ENCODE data around the gene UPK3BL2.
A peak's percentile ranks its signal among the peaks of the same experiment; 100 is the strongest.
"Not testable (repeated sequence)": the region's sequence is repeated elsewhere in the genome, so short reads cannot be mapped to it uniquely, and the experiment has no call there.

Gene UPK3BL2

DNA sequence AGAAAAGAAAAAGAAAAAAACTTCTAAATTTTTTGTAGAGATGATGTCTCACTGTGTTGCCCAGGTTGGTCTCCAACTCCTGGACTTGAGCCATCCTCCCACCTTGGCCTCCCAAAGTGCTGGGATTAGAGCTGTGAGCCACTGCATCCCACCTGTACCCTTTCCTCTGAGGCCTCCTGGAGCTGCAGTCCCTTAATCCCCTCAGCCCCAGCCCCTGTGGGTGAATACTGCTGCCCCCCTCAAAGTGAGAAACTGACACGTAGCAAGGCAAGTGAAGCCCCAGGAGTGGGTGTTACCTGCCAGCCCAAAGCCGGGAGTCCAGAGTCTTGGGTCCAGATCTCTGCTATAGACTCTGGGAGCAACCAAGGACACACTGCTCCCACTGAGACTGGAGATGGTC lies 18.7 kb downstream of the UPK3BL2 start:
- H3K9me3 ChIP-seq (ENCODE audit: insufficient read depth, low read length, severe bottlenecking); H4K20me1 ChIP-seq (ENCODE audit: insufficient read depth, low read length); H3K4me3 ChIP-seq (ENCODE audit: low read depth in 1 of 2, low read length in 2 of 2); H3K27me3 ChIP-seq (ENCODE audit: insufficient read depth, low read length, poor library complexity); H3K27ac ChIP-seq (ENCODE audit: low read length); H3K4me2 ChIP-seq (ENCODE audit: insufficient read depth, low read length); DNase-seq; H3K36me3 ChIP-seq (ENCODE audit: insufficient read depth, low read length); H3K79me2 ChIP-seq (ENCODE audit: insufficient read depth, low read length); H2AFZ ChIP-seq (ENCODE audit: low read depth, low read length); H3K4me1 ChIP-seq (ENCODE audit: insufficient read depth, low read length); H3K9ac ChIP-seq (ENCODE audit: low read depth, low read length); ATAC-seq (ENCODE audit: insufficient read depth, low read depth): not testable (repeated sequence)

DNA sequence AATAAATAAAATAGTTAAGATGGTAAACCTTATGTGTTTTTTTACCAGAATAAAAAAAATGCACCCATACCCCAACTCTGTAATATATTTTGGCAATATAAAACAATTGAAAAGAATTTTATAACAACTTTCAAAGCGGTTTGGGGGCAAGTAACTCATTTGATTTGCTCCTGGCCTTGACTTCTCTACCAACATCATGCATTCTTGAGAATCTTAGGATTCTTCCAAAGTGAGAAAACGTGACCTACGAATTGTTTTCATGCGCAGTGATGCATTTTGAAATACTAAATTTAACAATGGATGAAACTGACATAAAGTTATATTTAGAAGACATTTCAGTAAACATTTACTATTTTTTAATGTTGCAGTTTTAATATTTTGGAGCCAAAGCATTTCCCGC lies 22.7 kb downstream of the UPK3BL2 start:
- H3K27ac ChIP-seq (ENCODE audit: low read length); DNase-seq; H4K20me1 ChIP-seq (ENCODE audit: insufficient read depth, low read length); H3K9me3 ChIP-seq (ENCODE audit: insufficient read depth, low read length, severe bottlenecking); H3K79me2 ChIP-seq (ENCODE audit: insufficient read depth, low read length); H3K27me3 ChIP-seq (ENCODE audit: insufficient read depth, low read length, poor library complexity); H3K4me2 ChIP-seq (ENCODE audit: insufficient read depth, low read length); H3K4me1 ChIP-seq (ENCODE audit: insufficient read depth, low read length); H2AFZ ChIP-seq (ENCODE audit: low read depth, low read length); H3K9ac ChIP-seq (ENCODE audit: low read depth, low read length); H3K36me3 ChIP-seq (ENCODE audit: insufficient read depth, low read length); ATAC-seq (ENCODE audit: insufficient read depth, low read depth); H3K4me3 ChIP-seq (ENCODE audit: low read depth in 1 of 2, low read length in 2 of 2): not testable (repeated sequence)

DNA sequence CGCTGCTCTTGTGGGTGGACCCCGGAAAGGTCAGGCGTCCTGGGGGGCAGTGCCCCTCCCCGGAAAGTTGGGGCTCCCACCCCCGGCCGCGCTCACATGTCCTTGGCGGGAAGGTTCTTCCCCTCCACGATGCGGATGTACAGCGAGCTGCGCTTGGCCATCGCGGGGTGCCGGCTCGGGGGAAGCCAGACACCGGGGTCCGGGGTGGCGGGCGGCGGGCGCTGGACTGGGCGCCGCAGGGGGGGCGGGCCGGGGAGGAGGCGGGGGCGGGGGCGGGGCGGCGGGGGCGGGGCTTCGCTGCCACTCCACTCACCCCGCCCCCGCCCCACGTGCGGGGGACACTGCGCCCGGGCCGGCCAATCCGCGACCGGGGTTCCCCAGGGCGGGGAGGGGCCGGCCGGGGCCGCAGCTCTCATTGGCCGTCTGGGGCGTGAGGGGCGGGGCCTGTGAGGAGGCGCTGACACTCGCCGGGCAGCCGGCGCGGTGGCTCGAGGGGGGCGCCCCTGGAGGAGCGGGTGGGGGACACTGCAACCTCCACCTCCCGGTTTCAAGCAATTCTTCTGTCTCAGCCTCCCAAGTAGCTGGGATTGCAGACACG lies 25.8 kb downstream of the UPK3BL2 start, which contains the start of gene RASA4B:
Gene RASA4B (minus strand): TSS at position 228 of the 598 bp plus-strand sequence. CDS start 67 bp downstream, at position 161.
- not testable (repeated sequence) for H2AFZ ChIP-seq (ENCODE audit: low read depth, low read length); H3K27ac ChIP-seq (ENCODE audit: low read length); H3K36me3 ChIP-seq (ENCODE audit: insufficient read depth, low read length); H3K27me3 ChIP-seq (ENCODE audit: insufficient read depth, low read length, poor library complexity); H3K4me3 ChIP-seq (ENCODE audit: low read depth in 1 of 2, low read length in 2 of 2); H3K79me2 ChIP-seq (ENCODE audit: insufficient read depth, low read length); H3K9me3 ChIP-seq (ENCODE audit: insufficient read depth, low read length, severe bottlenecking); H3K9ac ChIP-seq (ENCODE audit: low read depth, low read length); H3K4me1 ChIP-seq (ENCODE audit: insufficient read depth, low read length); H3K4me2 ChIP-seq (ENCODE audit: insufficient read depth, low read length); DNase-seq; H4K20me1 ChIP-seq (ENCODE audit: insufficient read depth, low read length)
- ATAC-seq (ENCODE audit: insufficient read depth, low read depth): peak; percentile 90

DNA sequence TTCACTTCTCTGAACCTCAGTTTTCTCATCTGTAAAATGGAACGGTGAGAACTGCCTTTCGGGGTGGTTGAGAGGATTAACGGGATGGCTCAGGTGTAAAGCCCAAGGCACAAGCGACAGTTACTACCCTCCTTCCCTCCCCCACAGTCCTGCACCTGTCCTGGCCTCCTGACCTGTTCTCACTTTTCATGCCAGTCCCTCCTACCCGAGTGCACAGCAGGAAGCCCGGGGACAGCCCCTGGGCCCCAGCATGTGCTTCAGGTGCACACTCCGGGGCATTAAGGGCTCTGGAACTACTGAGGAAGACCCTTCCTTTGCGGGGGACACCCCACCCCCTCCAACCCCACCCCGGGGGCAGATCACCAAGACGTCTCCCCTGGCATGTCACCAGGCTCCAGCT lies 26.5 kb downstream of the UPK3BL2 start:
- ATAC-seq (ENCODE audit: insufficient read depth, low read depth); H3K36me3 ChIP-seq (ENCODE audit: insufficient read depth, low read length); H3K27me3 ChIP-seq (ENCODE audit: insufficient read depth, low read length, poor library complexity); H4K20me1 ChIP-seq (ENCODE audit: insufficient read depth, low read length); H3K4me2 ChIP-seq (ENCODE audit: insufficient read depth, low read length); H2AFZ ChIP-seq (ENCODE audit: low read depth, low read length); DNase-seq; H3K9me3 ChIP-seq (ENCODE audit: insufficient read depth, low read length, severe bottlenecking); H3K27ac ChIP-seq (ENCODE audit: low read length); H3K79me2 ChIP-seq (ENCODE audit: insufficient read depth, low read length); H3K4me3 ChIP-seq (ENCODE audit: low read depth in 1 of 2, low read length in 2 of 2); H3K9ac ChIP-seq (ENCODE audit: low read depth, low read length); H3K4me1 ChIP-seq (ENCODE audit: insufficient read depth, low read length): not testable (repeated sequence)

DNA sequence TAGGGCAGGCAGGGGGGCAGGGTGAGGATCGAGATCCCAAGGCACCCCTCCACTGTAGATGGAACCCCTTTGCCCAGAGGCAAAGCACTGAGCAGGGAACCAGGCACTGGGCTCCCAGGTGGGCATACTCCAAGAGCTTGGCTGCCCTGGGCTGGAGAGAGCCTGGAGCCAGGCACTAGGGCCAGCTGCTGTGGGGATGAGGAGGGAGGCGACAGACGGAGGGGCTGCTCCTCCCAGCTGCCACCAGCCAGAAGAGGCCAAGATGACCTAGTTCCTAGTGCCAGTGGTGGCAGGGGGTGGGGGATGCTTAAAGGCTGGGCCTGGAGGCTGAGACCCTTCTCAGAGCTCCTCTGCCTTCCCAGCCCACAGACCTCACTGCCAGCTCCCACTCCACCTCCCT lies 27.6 kb downstream of the UPK3BL2 start:
- not testable (repeated sequence) for H3K4me3 ChIP-seq (ENCODE audit: low read depth in 1 of 2, low read length in 2 of 2); H2AFZ ChIP-seq (ENCODE audit: low read depth, low read length); ATAC-seq (ENCODE audit: insufficient read depth, low read depth); H3K9ac ChIP-seq (ENCODE audit: low read depth, low read length); H4K20me1 ChIP-seq (ENCODE audit: insufficient read depth, low read length); H3K36me3 ChIP-seq (ENCODE audit: insufficient read depth, low read length); H3K27me3 ChIP-seq (ENCODE audit: insufficient read depth, low read length, poor library complexity); H3K27ac ChIP-seq (ENCODE audit: low read length); H3K9me3 ChIP-seq (ENCODE audit: insufficient read depth, low read length, severe bottlenecking); DNase-seq; H3K4me1 ChIP-seq (ENCODE audit: insufficient read depth, low read length); H3K4me2 ChIP-seq (ENCODE audit: insufficient read depth, low read length); H3K79me2 ChIP-seq (ENCODE audit: insufficient read depth, low read length)

DNA sequence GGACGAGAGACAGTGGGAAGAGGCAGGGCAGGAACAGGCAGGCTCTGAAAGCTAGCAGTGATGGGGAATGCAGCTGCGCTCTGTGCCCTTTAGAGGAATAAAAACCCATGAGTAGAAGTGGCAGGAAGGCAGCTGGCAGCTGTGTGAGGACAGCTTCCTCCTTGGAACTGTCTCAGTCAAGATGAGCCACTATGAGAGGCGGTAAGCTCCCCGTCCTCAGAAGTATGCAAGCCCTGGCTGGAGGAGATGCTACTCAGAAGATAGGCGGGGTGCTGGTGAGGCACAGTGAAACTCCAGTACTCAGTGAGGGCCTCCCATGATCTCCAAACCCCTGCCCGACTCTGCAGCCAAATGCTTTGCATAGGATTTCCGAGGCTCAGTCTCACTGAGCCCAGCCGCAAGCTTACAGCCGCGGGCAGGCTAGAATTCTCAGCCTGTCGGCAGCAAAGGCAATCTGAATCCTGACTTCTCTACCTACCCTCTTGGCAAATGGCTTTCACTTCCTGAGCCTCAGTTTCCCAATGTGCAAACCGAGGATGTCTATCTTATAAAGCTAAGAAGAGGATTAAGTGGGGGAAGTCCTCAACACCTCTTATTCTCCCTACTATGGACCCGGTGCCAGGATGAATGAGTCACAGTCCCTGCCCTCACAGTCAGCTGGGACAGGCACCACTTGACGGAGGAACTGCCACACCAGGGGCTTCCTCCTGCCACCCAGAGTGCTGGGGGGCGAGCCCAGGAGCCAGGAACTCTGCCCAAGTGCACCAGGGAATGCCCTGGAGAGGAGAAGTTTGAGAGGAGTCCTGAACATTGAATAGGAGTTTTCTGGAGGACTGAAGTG lies 28.4 kb downstream of the UPK3BL2 start:
- H4K20me1 ChIP-seq (ENCODE audit: insufficient read depth, low read length); H3K79me2 ChIP-seq (ENCODE audit: insufficient read depth, low read length); H3K9me3 ChIP-seq (ENCODE audit: insufficient read depth, low read length, severe bottlenecking); H3K9ac ChIP-seq (ENCODE audit: low read depth, low read length); H3K4me3 ChIP-seq (ENCODE audit: low read depth in 1 of 2, low read length in 2 of 2); DNase-seq; H2AFZ ChIP-seq (ENCODE audit: low read depth, low read length); H3K27me3 ChIP-seq (ENCODE audit: insufficient read depth, low read length, poor library complexity); H3K27ac ChIP-seq (ENCODE audit: low read length); H3K36me3 ChIP-seq (ENCODE audit: insufficient read depth, low read length); H3K4me2 ChIP-seq (ENCODE audit: insufficient read depth, low read length); ATAC-seq (ENCODE audit: insufficient read depth, low read depth); H3K4me1 ChIP-seq (ENCODE audit: insufficient read depth, low read length): not testable (repeated sequence)

DNA sequence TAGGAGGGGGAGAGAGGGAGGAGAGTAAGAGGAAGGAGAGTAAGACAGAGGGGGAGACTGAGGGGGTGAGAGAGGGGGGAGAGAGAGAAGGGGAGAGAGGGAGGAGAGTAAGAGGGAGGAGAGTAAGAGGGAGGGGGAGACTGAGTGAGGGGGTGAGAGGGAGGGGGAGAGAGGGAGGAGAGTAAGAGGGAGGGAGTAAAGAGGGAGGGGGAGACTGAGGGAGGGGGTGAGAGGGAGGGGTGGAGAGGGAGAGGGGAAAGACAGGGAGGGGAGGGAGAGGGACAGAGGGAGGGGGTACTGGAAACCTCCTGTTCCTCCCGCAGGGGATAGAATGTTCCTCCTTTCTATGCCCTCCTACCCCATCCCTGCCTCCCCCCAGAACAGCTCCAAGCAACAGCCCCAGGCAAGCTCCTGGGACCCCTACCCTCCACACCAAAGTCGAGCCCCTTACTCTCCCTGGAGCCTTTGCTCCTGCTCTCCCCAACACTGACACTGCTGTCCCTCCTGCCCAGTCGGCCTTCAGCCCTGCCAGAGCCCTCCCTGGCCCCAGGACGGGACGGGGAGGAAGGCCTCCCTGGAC lies 30.8 kb downstream of the UPK3BL2 start:
- DNase-seq (peak; percentile 67), ATAC-seq (ENCODE audit: insufficient read depth, low read depth) (peak; percentile 53)
- not testable (repeated sequence) for H3K27me3 ChIP-seq (ENCODE audit: insufficient read depth, low read length, poor library complexity); H3K4me1 ChIP-seq (ENCODE audit: insufficient read depth, low read length); H3K79me2 ChIP-seq (ENCODE audit: insufficient read depth, low read length); H3K9me3 ChIP-seq (ENCODE audit: insufficient read depth, low read length, severe bottlenecking); H3K36me3 ChIP-seq (ENCODE audit: insufficient read depth, low read length); H4K20me1 ChIP-seq (ENCODE audit: insufficient read depth, low read length)
- Histone ChIP-seq H3K4me3 (ENCODE audit: low read depth in 1 of 2, low read length in 2 of 2) (peak overlapping the region in 1 of 2 experiments; percentile 50; a peak in 2 of 4 replicates), H2AFZ (ENCODE audit: low read depth, low read length) (peak overlapping the region; percentile 51; the same call in 1 of the 2 replicates), H3K27ac (ENCODE audit: low read length) (peak overlapping the region; percentile 47), H3K4me2 (ENCODE audit: insufficient read depth, low read length) (peak overlapping the region; percentile 60), H3K9ac (ENCODE audit: low read depth, low read length) (peak overlapping the region; percentile 36; the same call in 1 of the 2 replicates)
